GM21825 (cell line): ENCODE data around the gene SLC36A4.
"Not testable (repeated sequence)": the region's sequence is repeated elsewhere in the genome, so short reads cannot be mapped to it uniquely, and the experiment has no call there.

Experiments used
- ATAC-seq: cut with Tn5 transposase; IDR thresholded peaks from one replicate; pipeline ENCODE4 v1.9.1; 2021; ENCODE audit warnings: mild to moderate bottlenecking, moderate library complexity; ENCODE audit not compliant: unreplicated experiment

Gene SLC36A4

GRCh38 chr11:93197380-93198214 is at the start of gene SLC36A4:
Gene SLC36A4, minus strand, starts transcription at chr11:93197991. Its CDS starts 159 bp downstream, at chr11:93197832.
- peak; percentile 91 for ATAC-seq

- ATAC-seq = not testable (repeated sequence)
Observed at GRCh38 chr11:93246790-93247189, 49.0 kb upstream of the SLC36A4 start.

- no peak for ATAC-seq
Observed at GRCh38 chr11:93244018-93244417, 46.2 kb upstream of the SLC36A4 start.

- ATAC-seq = no peak
Observed at GRCh38 chr11:93239966-93240365, 42.2 kb upstream of the SLC36A4 start.

- ATAC-seq = no peak
Observed at GRCh38 chr11:93238956-93239355, 41.2 kb upstream of the SLC36A4 start.

- no peak for ATAC-seq
Observed at GRCh38 chr11:93236741-93237675, 39.2 kb upstream of the SLC36A4 start.

GRCh38 chr11:93234602-93235207 is 36.9 kb upstream of the SLC36A4 start:
- peak; percentile 96 for ATAC-seq

- ATAC-seq = no peak
Observed at GRCh38 chr11:93229876-93230275, 32.1 kb upstream of the SLC36A4 start.

GRCh38 chr11:93225662-93226061 is 27.9 kb upstream of the SLC36A4 start:
- ATAC-seq = no peak

- no peak for ATAC-seq
Observed at GRCh38 chr11:93221539-93221938, 23.7 kb upstream of the SLC36A4 start.

- ATAC-seq = no peak
Observed at GRCh38 chr11:93220078-93220477, 22.3 kb upstream of the SLC36A4 start.

GRCh38 chr11:93219440-93219839 is 21.6 kb upstream of the SLC36A4 start:
- no peak for ATAC-seq

GRCh38 chr11:93216511-93217101 is 18.8 kb upstream of the SLC36A4 start:
- ATAC-seq = no peak

GRCh38 chr11:93213622-93214021 is 15.8 kb upstream of the SLC36A4 start:
- no peak for ATAC-seq

GRCh38 chr11:93212094-93212493 is 14.3 kb upstream of the SLC36A4 start:
- ATAC-seq = no peak

- no peak for ATAC-seq
Observed at GRCh38 chr11:93209466-93209865, 11.7 kb upstream of the SLC36A4 start.

GRCh38 chr11:93208663-93209270 is 11.0 kb upstream of the SLC36A4 start:
- no peak for ATAC-seq

GRCh38 chr11:93199616-93200015 is 1.8 kb upstream of the SLC36A4 start:
- no peak for ATAC-seq

- no peak for ATAC-seq
Observed at GRCh38 chr11:93198215-93198845, 539 bp upstream of the SLC36A4 start.

GRCh38 chr11:93196816-93197379 is 893 bp downstream of the SLC36A4 start:
- peak; percentile 16 for ATAC-seq
